ENCODE results near the gene SPTLC1. TPM values are rescaled to one million over a fixed set of nuclear protein-coding genes. Genes with fewer than 3 reads are reported as not detected.
"Not testable (repeated sequence)": the region's sequence is repeated elsewhere in the genome, so short reads cannot be mapped to it uniquely, and the experiment has no call there.

SPTLC1 gene
- total and polyA plus RNA-seq, 10 of the 15 experiments (the other 5 are each of a cell fraction or from before 2014, with no cell fraction given), result 38.0 to 68.7 (median 52.8) TPM

DNA sequence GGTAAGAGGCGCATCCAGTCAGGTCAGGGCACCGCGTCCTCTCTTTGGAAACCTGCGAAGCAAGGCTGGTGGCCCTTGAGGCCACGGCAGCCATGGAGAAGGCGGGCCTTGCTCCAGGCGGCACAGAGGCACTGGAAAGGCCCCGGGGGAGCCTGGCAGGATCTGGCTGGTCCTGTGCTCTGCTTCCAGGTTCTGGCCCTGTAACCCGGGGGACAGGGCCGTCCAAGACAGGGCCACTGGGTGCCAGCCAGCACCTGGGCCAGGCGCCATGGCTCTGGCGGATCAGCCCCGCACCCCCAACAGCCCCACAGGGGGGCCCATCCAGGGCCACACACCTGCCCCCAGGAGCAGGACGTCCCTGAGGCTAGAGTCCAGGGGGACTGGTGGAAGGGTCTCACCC is 11.6 kb downstream of the SPTLC1 start:
- DNase-seq (ENCODE audit: low read depth, low spot score); H3K27ac ChIP-seq (ENCODE audit: control insufficient read depth, insufficient read depth); H3K9me3 ChIP-seq (replicated peaks; ENCODE audit: control insufficient read depth, insufficient read depth, low read length); CTCF ChIA-PET; SMC1A ChIA-PET (ENCODE audit: uncharacterized antibody, unreplicated experiment); H3K27me3 ChIP-seq (replicated peaks in 1 of 2; ENCODE audit: control insufficient read depth in 2 of 2, insufficient read depth in 2 of 2, low read length in 1 of 2); RAD21 ChIA-PET (ENCODE audit: unreplicated experiment); H3K4me1 ChIP-seq (ENCODE audit: control insufficient read depth, insufficient read depth, low read length); H3K4me2 ChIP-seq (ENCODE audit: control insufficient read depth, insufficient read depth); intact Hi-C loops (cut with micrococcal nuclease; ENCODE audit: unreplicated experiment); H3K79me2 ChIP-seq (ENCODE audit: control insufficient read depth, insufficient read depth, low read length); FAIRE-seq; H3K4me3 ChIP-seq; POLR2A ChIA-PET; H3K9ac ChIP-seq (ENCODE audit: control insufficient read depth, insufficient read depth, low read length); BruUV-seq (replicated peaks); ATAC-seq; H3K36me3 ChIP-seq (ENCODE audit: control insufficient read depth in 2 of 2, insufficient read depth in 2 of 2, low read length in 1 of 2); H2AFZ ChIP-seq (ENCODE audit: control insufficient read depth, low read depth, low read length); in situ Hi-C loops (cut with MboI); H4K20me1 ChIP-seq (ENCODE audit: control insufficient read depth, insufficient read depth): not testable (repeated sequence)
- 99% methylated on average over 14 of the region's 14 CpGs for WGBS (ENCODE audit: insufficient coverage, insufficient replicate concordance, low lambda C conversion rate, missing lambda C conversion rate)

DNA sequence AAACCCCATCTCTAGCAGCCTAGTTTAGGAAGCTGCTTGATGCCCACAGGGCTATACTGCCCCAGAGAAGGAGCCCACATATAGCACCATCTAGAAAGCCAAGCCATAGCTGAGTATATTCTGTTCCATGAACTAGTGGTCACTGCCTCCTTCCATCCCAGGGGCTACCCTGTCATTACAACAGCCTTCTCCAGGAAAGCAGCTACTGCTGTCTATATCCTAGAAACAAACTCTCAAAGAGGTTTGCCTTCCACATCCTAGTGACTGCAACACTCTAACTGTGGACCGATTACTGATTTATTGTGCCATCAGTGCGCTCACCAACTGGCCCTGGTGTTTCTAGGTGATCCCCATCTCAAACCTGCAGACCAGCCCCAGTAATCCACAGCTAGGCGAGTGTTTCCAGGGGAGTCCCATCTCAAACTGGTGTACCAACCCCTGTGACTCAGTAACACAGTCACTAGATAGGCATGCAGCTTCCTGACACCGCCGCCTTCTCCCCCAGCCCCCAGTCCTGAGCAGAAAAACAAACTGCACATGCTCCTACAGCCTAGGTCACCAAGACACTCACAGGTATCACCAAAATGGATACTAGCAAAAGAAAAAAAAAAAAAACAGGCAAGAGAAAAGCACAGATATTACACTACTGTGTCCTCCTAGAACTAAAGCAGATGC is 14.8 kb downstream of the SPTLC1 start:
- Histone ChIP-seq H3K9ac (ENCODE audit: control insufficient read depth, insufficient read depth, low read length) (no peak overlapping the region), H3K79me2 (ENCODE audit: control insufficient read depth, insufficient read depth, low read length) (no peaks in the 10 kb centered on the region), H3K9me3 (replicated peaks; ENCODE audit: control insufficient read depth, insufficient read depth, low read length) (no peaks in the 10 kb centered on the region), H3K4me3 (no peak overlapping the region), H4K20me1 (ENCODE audit: control insufficient read depth, insufficient read depth) (no peaks in the 10 kb centered on the region), H3K4me1 (ENCODE audit: control insufficient read depth, insufficient read depth, low read length) (no peaks in the 10 kb centered on the region), H2AFZ (ENCODE audit: control insufficient read depth, low read depth, low read length) (no peak overlapping the region), H3K27me3 (replicated peaks in 1 of 2; ENCODE audit: control insufficient read depth in 2 of 2, insufficient read depth in 2 of 2, low read length in 1 of 2) (no peaks in the 10 kb centered on the region), H3K27ac (ENCODE audit: control insufficient read depth, insufficient read depth) (no peak overlapping the region), H3K36me3 (ENCODE audit: control insufficient read depth in 2 of 2, insufficient read depth in 2 of 2, low read length in 1 of 2) (no peaks in the 10 kb centered on the region; a peak in 2 of 4 replicates), H3K4me2 (ENCODE audit: control insufficient read depth, insufficient read depth) (no peak overlapping the region)
- ChIA-PET CTCF (no interaction called here), POLR2A (no interaction called here), RAD21 (ENCODE audit: unreplicated experiment) (interaction anchor here (1.2 kb wide), 1 partner anchor 14 kb away, joined by 3 read pairs; no protein-coding TSS in a partner anchor), SMC1A (ENCODE audit: uncharacterized antibody, unreplicated experiment) (no interaction called here)
- TF ChIP-seq SUPT20H (IDR thresholded peaks at IDR 0.05; ENCODE audit: borderline replicate concordance, control insufficient read depth, low read depth, low read length) (no peak), NFYB (IDR thresholded peaks at IDR 0.05; ENCODE audit: insufficient read depth, low read depth, low read length) (no peak), KDM1A (IDR thresholded peaks at IDR 0.05; ENCODE audit: borderline replicate concordance) (no peak)
- TF ChIP-seq, protein P1, sequence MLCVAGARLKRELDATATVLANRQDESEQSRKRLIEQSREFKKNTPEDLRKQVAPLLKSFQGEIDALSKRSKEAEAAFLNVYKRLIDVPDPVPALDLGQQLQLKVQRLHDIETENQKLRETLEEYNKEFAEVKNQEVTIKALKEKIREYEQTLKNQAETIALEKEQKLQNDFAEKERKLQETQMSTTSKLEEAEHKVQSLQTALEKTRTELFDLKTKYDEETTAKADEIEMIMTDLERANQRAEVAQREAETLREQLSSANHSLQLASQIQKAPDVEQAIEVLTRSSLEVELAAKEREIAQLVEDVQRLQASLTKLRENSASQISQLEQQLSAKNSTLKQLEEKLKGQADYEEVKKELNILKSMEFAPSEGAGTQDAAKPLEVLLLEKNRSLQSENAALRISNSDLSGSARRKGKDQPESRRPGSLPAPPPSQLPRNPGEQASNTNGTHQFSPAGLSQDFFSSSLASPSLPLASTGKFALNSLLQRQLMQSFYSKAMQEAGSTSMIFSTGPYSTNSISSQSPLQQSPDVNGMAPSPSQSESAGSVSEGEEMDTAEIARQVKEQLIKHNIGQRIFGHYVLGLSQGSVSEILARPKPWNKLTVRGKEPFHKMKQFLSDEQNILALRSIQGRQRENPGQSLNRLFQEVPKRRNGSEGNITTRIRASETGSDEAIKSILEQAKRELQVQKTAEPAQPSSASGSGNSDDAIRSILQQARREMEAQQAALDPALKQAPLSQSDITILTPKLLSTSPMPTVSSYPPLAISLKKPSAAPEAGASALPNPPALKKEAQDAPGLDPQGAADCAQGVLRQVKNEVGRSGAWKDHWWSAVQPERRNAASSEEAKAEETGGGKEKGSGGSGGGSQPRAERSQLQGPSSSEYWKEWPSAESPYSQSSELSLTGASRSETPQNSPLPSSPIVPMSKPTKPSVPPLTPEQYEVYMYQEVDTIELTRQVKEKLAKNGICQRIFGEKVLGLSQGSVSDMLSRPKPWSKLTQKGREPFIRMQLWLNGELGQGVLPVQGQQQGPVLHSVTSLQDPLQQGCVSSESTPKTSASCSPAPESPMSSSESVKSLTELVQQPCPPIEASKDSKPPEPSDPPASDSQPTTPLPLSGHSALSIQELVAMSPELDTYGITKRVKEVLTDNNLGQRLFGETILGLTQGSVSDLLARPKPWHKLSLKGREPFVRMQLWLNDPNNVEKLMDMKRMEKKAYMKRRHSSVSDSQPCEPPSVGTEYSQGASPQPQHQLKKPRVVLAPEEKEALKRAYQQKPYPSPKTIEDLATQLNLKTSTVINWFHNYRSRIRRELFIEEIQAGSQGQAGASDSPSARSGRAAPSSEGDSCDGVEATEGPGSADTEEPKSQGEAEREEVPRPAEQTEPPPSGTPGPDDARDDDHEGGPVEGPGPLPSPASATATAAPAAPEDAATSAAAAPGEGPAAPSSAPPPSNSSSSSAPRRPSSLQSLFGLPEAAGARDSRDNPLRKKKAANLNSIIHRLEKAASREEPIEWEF (IDR thresholded peaks at IDR 0.05; ENCODE audit: insufficient replicate concordance, low read depth, low read length), result no peak
- intact Hi-C loops (cut with micrococcal nuclease; ENCODE audit: unreplicated experiment) (no loop called here), in situ Hi-C loops (cut with MboI) (no loop called here)
- no TSS peak for BruUV-seq (replicated peaks)
- ATAC-seq (no peak), FAIRE-seq (no peak), DNase-seq (ENCODE audit: low read depth, low spot score) (no peak)
- 100% methylated on average over 5 of the region's 5 CpGs for WGBS (ENCODE audit: insufficient coverage, insufficient replicate concordance, low lambda C conversion rate, missing lambda C conversion rate)

Data from GM12878 (cell line).